ENCODE results near the gene PILRA. TPM values are rescaled to one million over a fixed set of nuclear protein-coding genes. Genes with fewer than 3 reads are reported as not detected.
"Not testable (repeated sequence)": the region's sequence is repeated elsewhere in the genome, so short reads cannot be mapped to it uniquely, and the experiment has no call there.

Gene PILRA
- total RNA-seq, 4 donors from 2014 or later = 3.3 to 20.6 (median 6.7) TPM

DNA sequence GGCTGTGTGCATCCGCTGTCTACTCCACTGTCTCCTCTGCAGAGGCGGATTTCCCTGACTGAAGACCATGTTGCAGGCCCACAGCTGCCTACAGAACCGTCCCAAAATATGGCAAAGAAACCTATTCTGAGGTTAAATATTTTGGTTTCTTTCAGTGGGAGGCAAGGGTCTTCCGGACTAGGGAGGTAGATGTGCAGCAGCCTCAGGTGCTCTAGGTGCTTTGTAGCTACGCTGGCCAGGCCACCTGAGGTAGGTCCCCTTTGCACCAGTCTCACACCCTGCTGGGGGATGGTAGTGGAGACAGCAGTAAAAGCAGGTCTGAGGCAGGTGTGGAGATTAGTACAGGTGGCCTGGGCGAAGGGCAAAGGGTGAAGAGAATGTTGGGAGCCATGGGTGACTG lies 23.5 kb upstream of the PILRA start:
- no peaks in the 10 kb centered on the region for H3K9me3 ChIP-seq
- H3K27me3 ChIP-seq = no peaks in the 10 kb centered on the region
- TF ChIP-seq POLR2A (IDR thresholded peaks at IDR 0.05) (no peak), CTCF (IDR thresholded peaks at IDR 0.05) (no peak)
- no peak for DNase-seq
- no peaks in the 10 kb centered on the region for H3K4me1 ChIP-seq
- no peak overlapping the region for H3K27ac ChIP-seq
- no peak overlapping the region for H3K4me3 ChIP-seq
- no peaks in the 10 kb centered on the region for H3K36me3 ChIP-seq
- intact Hi-C loops (cut with DNase I; ENCODE audit: low total_unique reads) = no loop called here

GRCh38 chr7:100351657-100352058 lies 21.6 kb upstream of the PILRA start:
- Histone ChIP-seq H3K4me3 (no peak overlapping the region), H3K9me3 (no peaks in the 10 kb centered on the region), H3K4me1 (no peaks in the 10 kb centered on the region), H3K27ac (no peak overlapping the region), H3K27me3 (no peaks in the 10 kb centered on the region), H3K36me3 (no peaks in the 10 kb centered on the region)
- TF ChIP-seq POLR2A (IDR thresholded peaks at IDR 0.05) (no peak), CTCF (IDR thresholded peaks at IDR 0.05) (no peak)
- intact Hi-C loops (cut with DNase I; ENCODE audit: low total_unique reads) = no loop called here
- DNase-seq = no peak

- H3K36me3 ChIP-seq; DNase-seq; intact Hi-C loops (cut with DNase I; ENCODE audit: low total_unique reads); H3K4me1 ChIP-seq; H3K4me3 ChIP-seq; H3K9me3 ChIP-seq; H3K27me3 ChIP-seq; H3K27ac ChIP-seq: not testable (repeated sequence)
Measured at GRCh38 chr7:100352230-100352781, 21.0 kb upstream of the PILRA start.

DNA sequence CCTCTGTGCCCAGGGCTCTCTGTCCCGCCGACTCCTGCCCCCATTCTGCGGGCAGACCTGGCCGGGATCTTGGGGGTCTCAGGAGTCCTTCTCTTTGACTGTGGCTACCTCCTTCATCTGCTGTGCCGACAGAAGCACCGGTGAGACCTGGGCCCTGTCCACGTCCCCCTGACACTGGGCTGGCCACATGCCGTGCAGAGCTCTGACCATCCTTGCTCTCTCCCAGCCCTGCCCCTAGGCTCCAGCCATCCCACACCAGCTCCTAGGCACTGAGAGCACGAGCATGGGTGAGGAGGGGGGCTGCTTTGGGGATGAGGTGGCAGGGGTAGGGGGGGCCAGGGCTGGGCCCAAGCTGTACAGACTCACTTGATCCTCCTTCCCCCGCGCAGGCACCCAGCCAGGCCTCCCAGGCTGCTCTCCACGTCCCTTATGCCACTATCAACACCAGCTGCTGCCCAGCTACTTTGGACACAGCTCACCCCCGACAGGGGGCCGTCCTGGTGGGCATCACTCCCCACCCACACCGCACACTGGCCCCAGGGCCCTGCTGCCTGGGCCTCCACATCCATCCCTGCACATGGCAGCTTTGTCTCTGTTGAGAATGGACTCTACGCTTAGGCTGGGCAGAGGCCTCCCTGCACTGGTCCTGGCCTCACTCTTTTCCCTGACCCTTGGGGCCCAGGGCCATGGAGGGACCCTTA lies 20.2 kb upstream of the PILRA start:
- Histone ChIP-seq H3K9me3 (no peaks in the 10 kb centered on the region), H3K27me3 (no peaks in the 10 kb centered on the region), H3K36me3 (no peaks in the 10 kb centered on the region), H3K27ac (no peak overlapping the region), H3K4me1 (no peaks in the 10 kb centered on the region), H3K4me3 (no peak overlapping the region)
- no peak for DNase-seq
- intact Hi-C loops (cut with DNase I; ENCODE audit: low total_unique reads) = no loop called here
- TF ChIP-seq POLR2A (IDR thresholded peaks at IDR 0.05) = no peak
- TF ChIP-seq CTCF (IDR thresholded peaks at IDR 0.05) = no peak

DNA sequence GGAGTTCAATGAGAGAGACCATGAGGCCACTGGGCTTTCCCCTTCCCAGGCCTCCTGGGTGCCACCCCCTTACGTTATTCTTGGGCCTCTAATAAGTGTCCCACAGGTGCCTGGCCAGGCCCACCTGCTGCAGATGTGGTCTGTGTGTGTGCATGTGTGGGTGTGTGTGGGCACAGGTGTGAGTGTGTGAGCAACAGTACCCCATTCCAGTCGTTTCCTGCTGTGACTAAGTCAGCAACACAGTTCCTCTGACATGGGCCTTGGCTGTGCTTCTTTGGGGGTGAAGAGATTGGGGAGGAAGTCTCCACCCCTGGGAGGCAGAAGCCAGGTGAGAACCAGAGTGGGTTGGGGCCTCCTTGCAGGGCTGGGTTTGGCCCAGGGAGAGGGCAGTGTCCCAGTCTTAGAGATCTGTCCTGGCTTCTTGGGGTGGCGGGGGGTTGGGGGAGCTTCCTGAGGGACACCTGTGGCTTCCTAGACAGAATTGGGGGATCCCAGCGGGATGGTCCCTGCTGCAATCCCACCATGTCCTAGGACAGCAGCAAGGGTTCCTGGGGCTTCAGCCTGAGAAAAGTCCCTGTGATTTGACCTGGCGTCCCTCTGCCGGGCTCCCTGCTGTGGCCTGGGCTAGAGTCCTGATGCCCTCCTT lies 19.5 kb upstream of the PILRA start:
- DNase-seq = no peak
- Histone ChIP-seq H3K4me3 (no peak overlapping the region), H3K27me3 (no peaks in the 10 kb centered on the region), H3K27ac (no peak overlapping the region), H3K9me3 (no peaks in the 10 kb centered on the region), H3K36me3 (no peaks in the 10 kb centered on the region), H3K4me1 (no peaks in the 10 kb centered on the region)
- TF ChIP-seq CTCF (IDR thresholded peaks at IDR 0.05) = no peak
- no peak for TF ChIP-seq POLR2A (IDR thresholded peaks at IDR 0.05)
- intact Hi-C loops (cut with DNase I; ENCODE audit: low total_unique reads) = no loop called here

All from uterus (tissue), 4 donors.